HAP-1 (cell line): ENCODE results near the gene VSIG10.
"Not testable (repeated sequence)": the region's sequence is repeated elsewhere in the genome, so short reads cannot be mapped to it uniquely, and the experiment has no call there.

Experiments used
- DNase-seq, 2 experiments: peaks; one replicate each; pipeline ENCODE4 v3.0.0-alpha.2; 2016 to 2020; ENCODE audit warnings: low spot score in 2 of 2
- H3K27me3 ChIP-seq: fragments of 250-450 bp; sonication (Bioruptor Pico); 2 replicates; pipeline ENCODE4 v1.5.1; 2020; ENCODE audit warnings: low read depth, mild to moderate bottlenecking, moderate library complexity
- H3K36me3 ChIP-seq: fragments of 250-450 bp; sonication (Bioruptor Pico); replicated peaks from 2 replicates; pipeline ENCODE4 v1.5.1; 2020; ENCODE audit warnings: mild to moderate bottlenecking
- H3K4me1 ChIP-seq: fragments of 250-450 bp; sonication (Bioruptor Pico); 2 replicates; pipeline ENCODE4 v1.5.1; 2020; ENCODE audit warnings: mild to moderate bottlenecking
- H3K4me3 ChIP-seq: fragments of 250-450 bp; sonication (Bioruptor Pico); 2 replicates; pipeline ENCODE4 v1.5.1; 2020; ENCODE audit warnings: mild to moderate bottlenecking, moderate library complexity
- H3K9me3 ChIP-seq: fragments of 250-450 bp; sonication (Bioruptor Pico); 2 replicates; pipeline ENCODE4 v1.5.1; 2020; ENCODE audit warnings: mild to moderate bottlenecking, moderate library complexity
- in situ Hi-C: fragments of 300-500 bp; cut with MboI; formaldehyde crosslinking; loops from 3 replicates; pipeline ENCODE4 v1.14.3; 2020; ENCODE audit warnings: low sequenced_read_pairs, inconsistent platforms, mixed read lengths

Gene VSIG10

DNA sequence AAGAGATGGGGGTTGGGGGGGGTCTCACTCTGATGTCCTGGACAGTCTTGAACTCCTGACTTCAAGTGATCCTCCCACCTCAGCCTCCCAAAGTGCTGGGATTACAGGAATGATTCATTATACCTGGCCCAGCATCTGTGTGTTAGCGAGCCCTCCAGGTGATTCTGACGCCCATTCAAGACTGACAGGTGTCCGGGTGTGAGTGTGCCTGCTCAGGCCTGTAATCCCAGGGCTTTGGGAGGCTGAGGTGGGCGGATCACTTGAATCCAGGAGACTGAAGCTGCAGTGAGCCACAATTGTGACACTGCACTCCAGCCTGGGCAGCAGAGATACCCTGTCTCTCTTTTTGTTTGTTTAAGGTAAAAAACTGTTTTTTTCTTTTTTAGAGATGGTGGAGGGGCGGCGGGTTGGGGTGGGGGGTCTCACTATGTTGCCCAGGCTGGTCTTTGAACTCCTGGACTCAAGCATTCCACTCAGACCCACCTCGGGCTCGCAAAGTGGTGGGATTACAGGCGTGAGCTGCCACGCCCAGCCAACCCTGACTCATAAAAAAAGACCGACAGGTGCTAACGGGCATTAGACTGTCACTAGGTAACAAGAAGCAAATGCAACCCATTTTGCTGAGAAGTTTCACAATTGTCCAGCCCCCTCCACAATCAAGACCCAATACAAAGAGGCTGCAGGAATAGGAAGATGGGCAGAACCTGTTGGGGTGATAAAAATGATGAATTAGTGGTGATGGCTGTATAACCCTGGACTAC, 4.7 kb downstream of the VSIG10 start:
- no peaks in the 10 kb centered on the region; the same call in 1 of the 2 replicates for H3K36me3 ChIP-seq
- H3K4me3 ChIP-seq = no peak overlapping the region
- in situ Hi-C loops = no loop called here
- no peaks in the 10 kb centered on the region for H3K27me3 ChIP-seq
- H3K9me3 ChIP-seq = no peaks in the 10 kb centered on the region
- peaks cover 14% of the 10 kb centered on the region for H3K4me1 ChIP-seq
- peak; percentile 3 to 42 for DNase-seq

GRCh38 chr12:118098401-118098800, 5.4 kb downstream of the VSIG10 start:
- Histone ChIP-seq H3K4me3 (no peak overlapping the region), H3K27me3 (no peaks in the 10 kb centered on the region), H3K9me3 (no peaks in the 10 kb centered on the region), H3K4me1 (peaks cover 14% of the 10 kb centered on the region), H3K36me3 (peaks cover 6% of the 10 kb centered on the region)
- DNase-seq = no peak
- in situ Hi-C loops = no loop called here

DNA sequence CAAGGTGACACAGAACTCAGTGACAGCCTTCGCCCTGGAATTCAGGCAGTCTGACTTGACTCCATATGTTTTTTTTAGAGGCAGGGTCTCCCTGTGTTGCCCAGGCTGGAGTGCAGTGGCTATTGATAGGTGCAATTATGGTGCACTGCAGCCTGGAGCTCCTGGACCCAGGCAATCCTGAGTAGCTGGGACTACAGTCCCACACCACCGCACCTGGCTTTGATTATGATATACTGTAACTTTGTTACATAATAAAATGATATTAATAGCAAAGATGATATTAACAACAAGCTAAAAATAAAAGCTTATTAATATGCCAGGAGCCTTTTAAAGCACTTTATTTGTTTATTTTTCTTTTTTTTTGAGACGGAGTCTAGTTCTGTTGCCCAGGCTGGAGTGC, 9.8 kb downstream of the VSIG10 start:
- no peak for DNase-seq
- H3K36me3 ChIP-seq = peaks cover 20% of the 10 kb centered on the region
- peaks cover 7% of the 10 kb centered on the region for H3K4me1 ChIP-seq
- in situ Hi-C loops = no loop called here
- H3K4me3 ChIP-seq = no peak overlapping the region
- no peaks in the 10 kb centered on the region for H3K27me3 ChIP-seq
- no peaks in the 10 kb centered on the region for H3K9me3 ChIP-seq

- H3K36me3 ChIP-seq = peaks cover 21% of the 10 kb centered on the region
- in situ Hi-C loops = no loop called here
- H3K27me3 ChIP-seq = no peaks in the 10 kb centered on the region
- no peaks in the 10 kb centered on the region for H3K4me1 ChIP-seq
- no peak overlapping the region for H3K4me3 ChIP-seq
- H3K9me3 ChIP-seq = no peaks in the 10 kb centered on the region
- DNase-seq = no peak
Observed at GRCh38 chr12:118089782-118090181, 14.0 kb downstream of the VSIG10 start.

DNA sequence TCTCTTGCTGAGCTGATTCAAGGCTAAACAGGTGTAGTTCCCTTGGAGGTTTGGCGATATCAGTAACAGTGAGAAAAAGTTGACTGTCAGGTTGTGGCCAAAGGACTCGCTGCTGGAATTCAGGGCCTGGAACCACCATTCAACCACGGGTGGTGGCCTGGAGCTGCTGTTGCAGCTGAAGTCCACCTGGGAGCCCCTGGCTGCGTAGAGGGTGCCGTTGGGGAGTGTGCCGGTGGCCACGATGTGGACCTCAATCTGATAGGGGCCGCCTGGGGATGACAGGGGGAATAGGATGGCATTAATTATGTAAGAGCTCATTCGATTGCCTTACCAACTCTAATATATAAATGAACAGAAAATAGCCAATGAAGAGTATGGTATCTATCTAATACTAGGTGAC, 21.6 kb downstream of the VSIG10 start:
- H3K4me1 ChIP-seq = no peaks in the 10 kb centered on the region
- no peak for DNase-seq
- in situ Hi-C loops = no loop called here
- no peaks in the 10 kb centered on the region for H3K9me3 ChIP-seq
- H3K4me3 ChIP-seq = no peak overlapping the region
- H3K27me3 ChIP-seq = no peaks in the 10 kb centered on the region
- H3K36me3 ChIP-seq = peaks cover 38% of the 10 kb centered on the region

GRCh38 chr12:118081521-118081920, 22.3 kb downstream of the VSIG10 start:
- H3K27me3 ChIP-seq, H3K4me3 ChIP-seq, H3K9me3 ChIP-seq, H3K4me1 ChIP-seq, in situ Hi-C loops, DNase-seq: not testable (repeated sequence)
- peaks cover 39% of the 10 kb centered on the region for H3K36me3 ChIP-seq

DNA sequence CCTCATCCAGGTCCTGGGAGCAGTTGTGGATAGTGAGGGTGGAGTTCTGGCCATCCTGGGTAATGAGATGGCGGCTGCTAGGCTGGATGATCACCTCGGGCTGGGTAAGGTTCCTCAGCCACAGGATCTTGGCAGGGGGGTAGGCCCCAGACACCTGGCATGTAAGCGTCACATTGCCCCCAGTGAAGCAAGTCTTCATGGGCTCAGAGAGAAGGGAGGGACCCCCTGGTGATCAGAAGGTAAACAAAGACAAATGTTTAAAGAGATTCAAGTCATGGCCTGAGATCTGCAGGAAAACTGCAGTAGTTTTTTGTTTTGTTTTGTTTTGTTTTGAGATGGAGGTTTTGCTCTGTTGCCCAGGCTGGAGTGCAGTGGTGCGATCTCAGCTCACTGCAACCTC, 30.0 kb downstream of the VSIG10 start:
- H3K4me1 ChIP-seq = no peaks in the 10 kb centered on the region
- H3K9me3 ChIP-seq = no peaks in the 10 kb centered on the region
- in situ Hi-C loops = no loop called here
- H3K4me3 ChIP-seq = no peak overlapping the region
- peaks cover 32% of the 10 kb centered on the region for H3K36me3 ChIP-seq
- no peak for DNase-seq
- no peaks in the 10 kb centered on the region for H3K27me3 ChIP-seq

- H3K9me3 ChIP-seq = no peaks in the 10 kb centered on the region
- DNase-seq = no peak
- in situ Hi-C loops = no loop called here
- H3K27me3 ChIP-seq = no peaks in the 10 kb centered on the region
- no peak overlapping the region for H3K4me3 ChIP-seq
- H3K36me3 ChIP-seq = peaks cover 20% of the 10 kb centered on the region
- no peaks in the 10 kb centered on the region for H3K4me1 ChIP-seq
Observed at GRCh38 chr12:118070650-118071049, 33.2 kb downstream of the VSIG10 start.

GRCh38 chr12:118068445-118068844, 35.4 kb downstream of the VSIG10 start:
- in situ Hi-C loops = no loop called here
- Histone ChIP-seq H3K36me3 (peaks cover 20% of the 10 kb centered on the region), H3K4me1 (no peaks in the 10 kb centered on the region), H3K27me3 (no peaks in the 10 kb centered on the region), H3K9me3 (no peaks in the 10 kb centered on the region), H3K4me3 (no peak overlapping the region)
- no peak for DNase-seq

DNA sequence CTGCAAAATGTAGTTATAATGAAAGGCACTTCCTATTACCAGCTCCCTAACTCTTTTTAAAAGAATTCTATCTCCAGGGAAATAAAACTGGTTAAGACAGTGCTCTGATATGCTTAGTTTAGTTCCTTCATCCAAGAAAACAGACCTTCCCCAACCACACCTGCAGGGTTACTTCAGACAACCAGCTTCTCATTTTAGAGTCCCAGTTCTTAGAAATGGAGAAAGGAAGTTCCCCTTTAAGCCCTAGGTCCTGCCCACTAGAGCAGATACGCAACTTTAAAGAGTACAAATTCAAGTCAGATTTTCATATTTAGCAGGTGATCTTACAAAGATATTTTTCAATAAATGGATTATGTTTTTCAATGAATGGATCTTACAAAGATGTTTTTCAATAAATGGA, 38.4 kb downstream of the VSIG10 start:
- in situ Hi-C loops = no loop called here
- no peak overlapping the region for H3K4me3 ChIP-seq
- peaks cover 3% of the 10 kb centered on the region for H3K36me3 ChIP-seq
- H3K27me3 ChIP-seq = no peaks in the 10 kb centered on the region
- peaks cover 8% of the 10 kb centered on the region for H3K4me1 ChIP-seq
- H3K9me3 ChIP-seq = no peaks in the 10 kb centered on the region
- DNase-seq = no peak

DNA sequence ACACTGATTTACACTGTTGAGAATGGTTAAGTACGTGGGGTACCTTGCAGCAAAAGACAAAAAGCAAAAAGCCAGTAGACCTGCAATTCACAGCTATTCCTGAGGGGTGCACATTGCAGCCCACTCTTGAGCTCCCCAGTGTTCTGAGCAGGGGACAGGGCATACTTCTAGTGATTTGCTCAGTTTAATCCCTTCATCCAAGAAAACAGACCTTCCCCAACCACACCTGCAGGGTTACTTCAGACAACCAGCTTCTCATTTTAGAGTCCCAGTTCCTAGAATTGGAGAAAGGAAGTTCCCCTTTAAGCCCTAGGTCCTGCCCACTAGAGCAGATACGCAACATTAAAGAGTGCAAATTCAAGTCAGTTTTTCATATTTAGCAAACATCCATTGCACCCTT, 39.2 kb downstream of the VSIG10 start:
- peaks cover 3% of the 10 kb centered on the region for H3K36me3 ChIP-seq
- peaks cover 12% of the 10 kb centered on the region for H3K4me1 ChIP-seq
- H3K27me3 ChIP-seq = no peaks in the 10 kb centered on the region
- no peaks in the 10 kb centered on the region for H3K9me3 ChIP-seq
- peak in 1 of 2 experiments; percentile 16 for DNase-seq
- no peak overlapping the region for H3K4me3 ChIP-seq
- in situ Hi-C loops = no loop called here

GRCh38 chr12:118063576-118064391, 40.0 kb downstream of the VSIG10 start:
- Histone ChIP-seq H3K4me1 (peaks cover 17% of the 10 kb centered on the region), H3K27me3 (no peaks in the 10 kb centered on the region), H3K36me3 (peaks cover 3% of the 10 kb centered on the region), H3K9me3 (no peaks in the 10 kb centered on the region), H3K4me3 (no peak overlapping the region)
- in situ Hi-C loops = no loop called here
- no peak for DNase-seq

DNA sequence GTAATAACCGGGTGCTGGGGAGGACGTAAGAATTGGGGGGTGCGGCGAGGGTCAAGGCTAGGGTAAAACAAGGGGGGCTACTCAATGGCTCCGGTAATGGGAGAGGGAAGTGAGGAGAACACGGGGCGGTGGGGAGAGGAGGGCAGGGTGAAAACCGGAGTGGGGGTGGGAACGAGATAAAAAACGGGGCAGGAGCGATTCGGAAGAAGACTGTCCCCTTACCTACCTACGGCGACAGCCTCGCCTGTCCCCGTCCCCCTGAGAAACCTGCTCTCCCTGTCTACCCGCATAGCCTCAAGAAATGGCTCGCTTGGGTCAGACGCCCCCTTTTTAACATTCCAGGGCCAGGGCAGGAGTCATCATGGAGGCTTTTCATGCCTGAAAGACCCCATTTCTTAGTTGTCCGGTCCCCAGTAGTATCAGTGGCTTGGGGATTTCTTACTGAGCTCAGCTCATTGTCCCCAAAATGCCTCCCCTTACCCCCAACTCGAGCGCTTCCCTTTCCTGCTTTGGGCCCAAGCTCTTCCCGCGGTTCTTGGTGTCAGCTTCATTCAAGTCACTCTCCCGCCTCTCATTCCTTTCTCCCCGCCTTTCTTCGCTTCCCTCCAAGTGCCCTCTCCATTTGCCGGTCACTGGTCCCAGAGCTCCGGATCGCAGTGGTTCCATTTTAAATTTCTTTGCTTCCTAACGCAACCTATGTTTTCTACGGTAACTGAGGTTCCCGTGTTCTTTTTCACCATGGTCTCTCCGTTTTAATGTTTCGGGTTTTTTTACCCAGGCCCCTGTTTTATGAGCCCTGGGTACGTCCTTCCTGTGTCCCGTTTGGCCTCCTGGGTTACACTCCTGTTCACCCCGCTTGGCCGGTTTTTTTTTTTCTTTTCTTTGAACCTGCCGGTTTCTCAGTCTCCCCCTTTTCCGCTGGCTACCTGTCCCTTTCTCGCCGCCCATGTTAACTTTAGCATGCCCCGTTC, 41.7 kb downstream of the VSIG10 start:
- in situ Hi-C loops = no loop called here
- DNase-seq = peak; percentile 66 to 71
- H3K4me3 ChIP-seq = peak overlapping the region; percentile 56

More for the DNA sequence above, 41.7 kb downstream of the VSIG10 start:
- peaks cover 17% of the 10 kb centered on the region for H3K4me1 ChIP-seq
- H3K27me3 ChIP-seq = no peaks in the 10 kb centered on the region
- H3K9me3 ChIP-seq = no peaks in the 10 kb centered on the region
- peaks cover 3% of the 10 kb centered on the region for H3K36me3 ChIP-seq
